Liver (tissue), 3 donors: ENCODE measurements around the gene FAM228B.

Experiments used
- EGR1 ChIP-seq, 2 donors: IDR thresholded peaks; 2 replicates each; pipeline ENCODE4 v1.6.1; 2016 to 2018; ENCODE audit warnings: antibody characterized with exemption in 2 of 2, low read depth in 2 of 2
- FOXA2 ChIP-seq: IDR thresholded peaks from 2 replicates; pipeline ENCODE4 v1.6.1; 2016; ENCODE audit warnings: antibody characterized with exemption
- RAD21 ChIP-seq, 2 donors: IDR thresholded peaks; 2 replicates each; pipeline ENCODE4 v1.6.1; 2016; ENCODE audit warnings: antibody characterized with exemption in 2 of 2, mild to moderate bottlenecking in 2 of 2
- RXRA ChIP-seq, 2 donors: IDR thresholded peaks; 2 replicates each; pipeline ENCODE4 v1.6.1; 2017 to 2018; ENCODE audit warnings: antibody characterized with exemption in 2 of 2, mild to moderate bottlenecking in 1 of 2
- SP1 ChIP-seq: IDR thresholded peaks from 2 replicates; pipeline ENCODE4 v1.6.1; 2018; ENCODE audit warnings: antibody characterized with exemption, mild to moderate bottlenecking
- TF ChIP-seq, protein P1 (sequence below): fragments of 150-350 bp; IDR thresholded peaks from 2 replicates; pipeline ENCODE4 v1.5.1; 2017; ENCODE audit warnings: improper control_type of control experiment, low read depth, low read length; ENCODE audit not compliant: missing input control
- TF ChIP-seq, protein P2 (sequence below): IDR thresholded peaks from 2 replicates; pipeline ENCODE4 v1.6.1; 2016; ENCODE audit warnings: antibody characterized with exemption
- donor health status: healthy.
- donor health status: healthy.

DNA sequence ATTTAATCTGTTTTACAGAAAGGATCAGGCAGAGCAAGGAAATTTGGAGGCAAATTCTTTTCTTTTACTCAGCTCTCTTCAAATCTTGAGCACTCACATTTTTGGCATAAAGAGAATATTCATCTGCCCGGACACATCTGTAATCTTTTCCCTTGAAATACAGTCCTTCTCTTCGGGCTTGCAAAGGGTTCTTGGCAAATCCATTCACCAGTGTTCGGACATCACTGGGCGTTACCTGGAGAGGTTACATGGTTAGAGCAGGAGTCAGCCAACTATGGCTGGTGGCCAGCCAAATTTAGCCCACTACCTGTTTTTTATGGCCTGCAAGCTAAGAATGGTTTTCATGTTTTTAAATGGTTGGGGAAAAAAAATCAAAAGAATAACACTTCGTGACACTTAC lies 2.2 kb upstream of the FAM228B start:
- TF ChIP-seq, protein P1, sequence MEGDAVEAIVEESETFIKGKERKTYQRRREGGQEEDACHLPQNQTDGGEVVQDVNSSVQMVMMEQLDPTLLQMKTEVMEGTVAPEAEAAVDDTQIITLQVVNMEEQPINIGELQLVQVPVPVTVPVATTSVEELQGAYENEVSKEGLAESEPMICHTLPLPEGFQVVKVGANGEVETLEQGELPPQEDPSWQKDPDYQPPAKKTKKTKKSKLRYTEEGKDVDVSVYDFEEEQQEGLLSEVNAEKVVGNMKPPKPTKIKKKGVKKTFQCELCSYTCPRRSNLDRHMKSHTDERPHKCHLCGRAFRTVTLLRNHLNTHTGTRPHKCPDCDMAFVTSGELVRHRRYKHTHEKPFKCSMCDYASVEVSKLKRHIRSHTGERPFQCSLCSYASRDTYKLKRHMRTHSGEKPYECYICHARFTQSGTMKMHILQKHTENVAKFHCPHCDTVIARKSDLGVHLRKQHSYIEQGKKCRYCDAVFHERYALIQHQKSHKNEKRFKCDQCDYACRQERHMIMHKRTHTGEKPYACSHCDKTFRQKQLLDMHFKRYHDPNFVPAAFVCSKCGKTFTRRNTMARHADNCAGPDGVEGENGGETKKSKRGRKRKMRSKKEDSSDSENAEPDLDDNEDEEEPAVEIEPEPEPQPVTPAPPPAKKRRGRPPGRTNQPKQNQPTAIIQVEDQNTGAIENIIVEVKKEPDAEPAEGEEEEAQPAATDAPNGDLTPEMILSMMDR, result no peak
- TF ChIP-seq RAD21 (IDR thresholded peaks at IDR 0.05), result no peak
- TF ChIP-seq, protein P2, sequence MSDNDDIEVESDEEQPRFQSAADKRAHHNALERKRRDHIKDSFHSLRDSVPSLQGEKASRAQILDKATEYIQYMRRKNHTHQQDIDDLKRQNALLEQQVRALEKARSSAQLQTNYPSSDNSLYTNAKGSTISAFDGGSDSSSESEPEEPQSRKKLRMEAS, result no peak
- TF ChIP-seq EGR1 (IDR thresholded peaks at IDR 0.05; ENCODE audit: low read depth in 2 of 2), result no peak
- TF ChIP-seq SP1, result no peak
- no peak for TF ChIP-seq FOXA2
- no peak for TF ChIP-seq RXRA (IDR thresholded peaks at IDR 0.05)
